Mesendoderm (in vitro differentiated cells): Measurements from ENCODE around the gene KPNB1.

Source experiments
- DNase-seq: peaks from one replicate; pipeline ENCODE4 v3.0.0; 2013
- H2AK5ac ChIP-seq: 2 replicates; pipeline ENCODE4 v1.6.1; 2013; ENCODE audit warnings: low read length, inconsistent platforms
- H2BK120ac ChIP-seq: 2 replicates; pipeline ENCODE4 v1.6.1; 2013; ENCODE audit warnings: low read depth, mild to moderate bottlenecking, low read length, moderate library complexity, mixed read lengths
- H2BK15ac ChIP-seq: replicated peaks from 2 replicates; pipeline ENCODE4 v1.6.1; 2013; ENCODE audit warnings: low read depth, mild to moderate bottlenecking, moderate library complexity
- H2BK5ac ChIP-seq: 2 replicates; pipeline ENCODE4 v1.6.1; 2013; ENCODE audit warnings: low read length, inconsistent platforms
- H3K18ac ChIP-seq: 2 replicates; pipeline ENCODE4 v1.6.1; 2013; ENCODE audit warnings: mild to moderate bottlenecking, low read length, mixed read lengths
- H3K23ac ChIP-seq: one replicate; pipeline ENCODE4 v1.6.1; 2013; ENCODE audit warnings: low read length
- H3K27ac ChIP-seq: 2 replicates; pipeline ENCODE4 v1.5.1; 2013; ENCODE audit warnings: low read depth, mild to moderate bottlenecking, inconsistent platforms, low read length, moderate library complexity
- H3K27me3 ChIP-seq: 2 replicates; pipeline ENCODE4 v1.6.1; 2013; ENCODE audit warnings: low read length, control low read depth, mild to moderate bottlenecking, inconsistent platforms; ENCODE audit not compliant: insufficient read depth, poor library complexity
- H3K36me3 ChIP-seq: 2 replicates; pipeline ENCODE4 v1.6.1; 2013; ENCODE audit warnings: low read length, inconsistent platforms; ENCODE audit not compliant: control insufficient read depth, insufficient read depth
- H3K4ac ChIP-seq: one replicate; pipeline ENCODE4 v1.6.1; 2013; ENCODE audit warnings: low read depth, mild to moderate bottlenecking, low read length, moderate library complexity
- H3K4me1 ChIP-seq: 2 replicates; pipeline ENCODE4 v1.6.1; 2013; ENCODE audit warnings: low read depth, low read length, inconsistent platforms; ENCODE audit not compliant: control insufficient read depth
- H3K4me2 ChIP-seq: 2 replicates; pipeline ENCODE4 v1.6.1; 2013; ENCODE audit warnings: low read length
- H3K4me3 ChIP-seq: 2 replicates; pipeline ENCODE4 v1.5.1; 2013; ENCODE audit warnings: mild to moderate bottlenecking, low read length
- H3K56ac ChIP-seq: one replicate; pipeline ENCODE4 v1.6.1; 2013; ENCODE audit warnings: low read length
- H3K79me1 ChIP-seq: 2 replicates; pipeline ENCODE4 v1.6.1; 2013; ENCODE audit warnings: low read length, inconsistent platforms
- H3K79me2 ChIP-seq: 2 replicates; pipeline ENCODE4 v1.6.1; 2013; ENCODE audit warnings: mild to moderate bottlenecking, low read length; ENCODE audit not compliant: control insufficient read depth, insufficient read depth
- H3K9ac ChIP-seq: 2 replicates; pipeline ENCODE4 v1.6.1; 2013; ENCODE audit warnings: low read length, inconsistent platforms
- H4K5ac ChIP-seq: one replicate; pipeline ENCODE4 v1.6.1; 2013; ENCODE audit warnings: low read length
- H4K8ac ChIP-seq: one replicate; pipeline ENCODE4 v1.6.1; 2013; ENCODE audit warnings: low read depth, mild to moderate bottlenecking, control low read depth, low read length, moderate library complexity
- WGBS: extraction: QIAGEN DNeasy Blood & Tissue Kit; methylation state at CpG from one replicate; pipeline ENCODE4 v1.1.7; 2013; ENCODE audit warnings: low lambda C conversion rate, missing lambda C conversion rate; ENCODE audit not compliant: insufficient coverage; ENCODE audit errors: extremely low coverage; 5-methylcytosine and 5-hydroxymethylcytosine counted together

KPNB1 gene

GRCh38 chr17:47720196-47720595 is 70.5 kb downstream of the KPNB1 start:
- Histone ChIP-seq H3K18ac (no peak overlapping the region), H2BK120ac (no peak overlapping the region), H2AK5ac (no peak overlapping the region), H3K36me3 (no peaks in the 10 kb centered on the region), H3K4me3 (no peak overlapping the region), H2BK15ac (no peak overlapping the region), H3K27me3 (no peaks in the 10 kb centered on the region), H4K8ac (no peak overlapping the region), H3K4me1 (no peaks in the 10 kb centered on the region), H3K4me2 (no peak overlapping the region), H3K23ac (no peak overlapping the region), H3K27ac (no peak overlapping the region), H3K79me2 (no peaks in the 10 kb centered on the region), H3K56ac (no peak overlapping the region), H3K79me1 (no peaks in the 10 kb centered on the region), H3K4ac (no peak overlapping the region), H2BK5ac (no peak overlapping the region), H4K5ac (no peak overlapping the region), H3K9ac (no peak overlapping the region)
- no peak for DNase-seq
- WGBS = no CpG with 5 or more reads among the region's 11 CpGs

- no peak overlapping the region for H4K5ac ChIP-seq
- H3K79me2 ChIP-seq = no peaks in the 10 kb centered on the region
- no peaks in the 10 kb centered on the region for H3K79me1 ChIP-seq
- no CpG with 5 or more reads among the region's 36 CpGs for WGBS
- H3K4me2 ChIP-seq = no peak overlapping the region
- H3K27me3 ChIP-seq = no peaks in the 10 kb centered on the region
- H2BK15ac ChIP-seq = no peak overlapping the region
- DNase-seq = peak; percentile 77
- H2AK5ac ChIP-seq = no peak overlapping the region
- no peak overlapping the region for H2BK120ac ChIP-seq
- no peak overlapping the region for H3K56ac ChIP-seq
- H3K36me3 ChIP-seq = no peaks in the 10 kb centered on the region
- no peak overlapping the region for H3K27ac ChIP-seq
- H3K4me3 ChIP-seq = no peak overlapping the region
- no peak overlapping the region for H2BK5ac ChIP-seq
- no peak overlapping the region for H3K4ac ChIP-seq
- H3K4me1 ChIP-seq = no peaks in the 10 kb centered on the region
- H3K9ac ChIP-seq = no peak overlapping the region
- no peak overlapping the region for H3K18ac ChIP-seq
- H3K23ac ChIP-seq = no peak overlapping the region
- no peak overlapping the region for H4K8ac ChIP-seq
These were observed 71.2 kb downstream of the KPNB1 start for GRCh38 chr17:47720754-47721533.

GRCh38 chr17:47721725-47722124 is 72.0 kb downstream of the KPNB1 start:
- no peak overlapping the region for H3K4me2 ChIP-seq
- no peak overlapping the region for H3K23ac ChIP-seq
- H3K56ac ChIP-seq = peak overlapping the region; percentile 37
- H2BK15ac ChIP-seq = no peak overlapping the region
- WGBS = no CpG with 5 or more reads among the region's 8 CpGs
- no peak overlapping the region for H3K4me3 ChIP-seq
- no peak overlapping the region for H2BK120ac ChIP-seq
- H4K5ac ChIP-seq = no peak overlapping the region
- H3K4ac ChIP-seq = no peak overlapping the region
- no peaks in the 10 kb centered on the region for H3K36me3 ChIP-seq
- H3K79me2 ChIP-seq = no peaks in the 10 kb centered on the region
- no peak overlapping the region for H4K8ac ChIP-seq
- H3K9ac ChIP-seq = no peak overlapping the region
- H2AK5ac ChIP-seq = no peak overlapping the region
- no peaks in the 10 kb centered on the region for H3K4me1 ChIP-seq
- DNase-seq = no peak
- H3K18ac ChIP-seq = no peak overlapping the region
- no peaks in the 10 kb centered on the region for H3K27me3 ChIP-seq
- no peak overlapping the region for H3K27ac ChIP-seq
- H2BK5ac ChIP-seq = no peak overlapping the region
- H3K79me1 ChIP-seq = no peaks in the 10 kb centered on the region

- no peak overlapping the region for H3K4me3 ChIP-seq
- no CpG with 5 or more reads among the region's 2 CpGs for WGBS
- no peak overlapping the region for H3K27ac ChIP-seq
- no peaks in the 10 kb centered on the region for H3K27me3 ChIP-seq
- no peak overlapping the region for H3K4ac ChIP-seq
- no peak overlapping the region for H2BK5ac ChIP-seq
- no peak overlapping the region for H4K8ac ChIP-seq
- H2BK120ac ChIP-seq = no peak overlapping the region
- no peaks in the 10 kb centered on the region for H3K79me1 ChIP-seq
- no peak overlapping the region for H3K56ac ChIP-seq
- H3K18ac ChIP-seq = no peak overlapping the region
- H3K79me2 ChIP-seq = no peaks in the 10 kb centered on the region
- no peaks in the 10 kb centered on the region for H3K36me3 ChIP-seq
- no peak overlapping the region for H3K23ac ChIP-seq
- H4K5ac ChIP-seq = no peak overlapping the region
- H3K4me2 ChIP-seq = no peak overlapping the region
- DNase-seq = no peak
- H2AK5ac ChIP-seq = no peak overlapping the region
- H3K4me1 ChIP-seq = no peaks in the 10 kb centered on the region
- H2BK15ac ChIP-seq = no peak overlapping the region
- H3K9ac ChIP-seq = no peak overlapping the region
These were observed 75.0 kb downstream of the KPNB1 start for GRCh38 chr17:47724705-47725104.

GRCh38 chr17:47725446-47726111 is 75.9 kb downstream of the KPNB1 start:
- Histone ChIP-seq H2AK5ac (no peak overlapping the region), H3K4me1 (no peaks in the 10 kb centered on the region), H3K18ac (no peak overlapping the region), H3K27ac (no peak overlapping the region), H3K4me2 (no peak overlapping the region), H2BK5ac (no peak overlapping the region), H4K5ac (no peak overlapping the region), H3K79me1 (no peaks in the 10 kb centered on the region), H3K27me3 (no peaks in the 10 kb centered on the region), H2BK15ac (no peak overlapping the region), H3K36me3 (no peaks in the 10 kb centered on the region), H3K23ac (no peak overlapping the region), H3K56ac (no peak overlapping the region), H4K8ac (no peak overlapping the region), H3K4ac (no peak overlapping the region), H3K9ac (no peak overlapping the region), H3K4me3 (no peak overlapping the region), H2BK120ac (no peak overlapping the region), H3K79me2 (no peaks in the 10 kb centered on the region)
- no CpG with 5 or more reads among the region's 13 CpGs for WGBS
- DNase-seq = no peak
